ENCODE results near the gene RHBDF1.

GRCh38 chr16:91484-91883 is 19.1 kb upstream of the RHBDF1 start:
- TF ChIP-seq POLR2A (IDR thresholded peaks at IDR 0.05) (no peak), CTCF (IDR thresholded peaks at IDR 0.05) (no peak)

All from Peyer's patch (tissue), 4 donors.